Motor neuron (in vitro differentiated cells): ENCODE results near the gene IL18. TPM values are rescaled to one million over a fixed set of nuclear protein-coding genes. Genes with fewer than 3 reads are reported as not detected.
"Not testable (repeated sequence)": the region's sequence is repeated elsewhere in the genome, so short reads cannot be mapped to it uniquely, and the experiment has no call there.

ENCODE experiments used
- ATAC-seq, 8 experiments: fragments of 200-7000 bp; cut with Tn5 transposase; replicated peaks in 6 of 8; 2 replicates each; pipeline ENCODE4 v1.8.0; 2021; ENCODE audit warnings: mild to moderate bottlenecking in 8 of 8, moderate library complexity in 8 of 8
- H3K27ac ChIP-seq, 2 donors: fragments of 250-450 bp; sonication (Bioruptor Pico); 2 replicates each; pipeline ENCODE4 v1.9.0; 2021; ENCODE audit warnings: antibody characterized with exemption in 2 of 2, mild to moderate bottlenecking in 2 of 2, moderate library complexity in 1 of 2
- H3K4me1 ChIP-seq, 2 donors: fragments of 250-450 bp; sonication (Bioruptor Pico); replicated peaks in 1 of 2; 2 replicates each; pipeline ENCODE4 v1.6.1; 2021; ENCODE audit warnings: antibody characterized with exemption in 2 of 2, mild to moderate bottlenecking in 2 of 2, moderate library complexity in 1 of 2
- H3K4me3 ChIP-seq, 5 donors: fragments of 250-450 bp; sonication (Bioruptor Pico); 2 replicates each; pipeline ENCODE4 v1.9.0; 2021; ENCODE audit warnings: antibody characterized with exemption in 5 of 5, mild to moderate bottlenecking in 5 of 5, moderate library complexity in 4 of 5
- WGBS, 10 experiments: fragments of 450-650 bp; shearing (Covaris generic); methylation state at CpG; one replicate each; pipeline ENCODE4 v1.0.0; 2022; 5-methylcytosine and 5-hydroxymethylcytosine counted together
- in situ Hi-C, 9 experiments: fragments of 400-800 bp; cut with MboI; loops; one replicate each; pipeline ENCODE4 v1.15.0; 2021; ENCODE audit warnings: low sequenced_read_pairs in 9 of 9, low pct_unique_long_range_greater_than_20kb in 2 of 9; ENCODE audit not compliant: unreplicated experiment in 9 of 9
- total RNA-seq, 8 experiments: library from RNA; unstranded; fragments of 300-600 nt; gene quantifications; 2 replicates each; pipeline versions ENCODE4 v1.2.3 to v1.2.4, GENCODE V29; 2022

The IL18 gene
- total RNA-seq, 8 experiments from 2014 or later: 0.25 to 15.0 (median 1.7) TPM; not detected in 1

GRCh38 chr11:112162761-112163546 lies 940 bp downstream of the IL18 start:
- Histone ChIP-seq H3K4me3 (no peak overlapping the region), H3K27ac (no peak overlapping the region), H3K4me1 (no peaks in the 10 kb centered on the region)
- in situ Hi-C loops: no loop called here
- 43 to 100% (median 85%) methylated on average over 1 to 6 of the region's 6 CpGs for WGBS, 10 experiments
- peak in 2 of 8 experiments; percentile 33 to 54 for ATAC-seq

DNA sequence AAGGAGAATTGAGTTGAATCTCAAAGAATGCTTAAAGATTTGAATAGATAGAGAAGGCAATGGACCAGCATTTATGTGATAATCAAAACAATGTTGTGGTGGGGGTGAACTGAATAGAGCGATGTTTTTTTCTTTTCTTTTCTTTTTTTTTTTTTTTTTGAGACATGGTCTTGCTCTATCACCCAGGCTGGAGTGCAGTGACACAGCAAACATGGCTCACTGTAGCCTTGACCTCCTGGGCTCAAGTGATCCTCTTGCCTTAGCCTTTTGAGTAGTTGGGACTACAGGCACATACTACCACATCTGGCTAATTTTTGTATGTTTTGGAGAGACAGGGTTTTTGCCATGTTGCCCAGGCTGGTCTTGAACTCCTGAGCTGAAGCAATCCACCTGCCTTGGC lies 1.7 kb downstream of the IL18 start:
- 50 to 86% (median 83%) methylated on average over 1 of the region's 1 CpG; no CpG with 5 or more reads in 4 of the 10 experiments for WGBS, 10 experiments

GRCh38 chr11:112161012-112161411 lies 2.9 kb downstream of the IL18 start:
- no peak overlapping the region for H3K4me3 ChIP-seq
- H3K27ac ChIP-seq: no peak overlapping the region
- ATAC-seq: no peak
- 40 to 100% (median 81%) methylated on average over 1 of the region's 1 CpG; no CpG with 5 or more reads in 4 of the 10 experiments for WGBS, 10 experiments
- no peaks in the 10 kb centered on the region for H3K4me1 ChIP-seq
- in situ Hi-C loops: no loop called here

More for the DNA sequence above, 1.7 kb downstream of the IL18 start:
- H3K4me1 ChIP-seq, H3K27ac ChIP-seq, in situ Hi-C loops, H3K4me3 ChIP-seq, ATAC-seq: not testable (repeated sequence)

- no peak overlapping the region for H3K27ac ChIP-seq
- no peaks in the 10 kb centered on the region for H3K4me1 ChIP-seq
- in situ Hi-C loops: no loop called here
- H3K4me3 ChIP-seq: no peak overlapping the region
- 0 to 100% (median 78%) methylated on average over 1 to 2 of the region's 2 CpGs; no CpG with 5 or more reads in 1 of the 10 experiments for WGBS, 10 experiments
- ATAC-seq: no peak
Observed at GRCh38 chr11:112160091-112160848, 3.6 kb downstream of the IL18 start.

- no peak for ATAC-seq
- H3K4me3 ChIP-seq: no peak overlapping the region
- H3K4me1 ChIP-seq: no peaks in the 10 kb centered on the region
- in situ Hi-C loops: no loop called here
- WGBS, 10 experiments: 67 to 94% (median 84%) methylated on average over 2 to 6 of the region's 7 CpGs
- H3K27ac ChIP-seq: no peak overlapping the region
Observed at GRCh38 chr11:112159098-112160065, 4.5 kb downstream of the IL18 start.

DNA sequence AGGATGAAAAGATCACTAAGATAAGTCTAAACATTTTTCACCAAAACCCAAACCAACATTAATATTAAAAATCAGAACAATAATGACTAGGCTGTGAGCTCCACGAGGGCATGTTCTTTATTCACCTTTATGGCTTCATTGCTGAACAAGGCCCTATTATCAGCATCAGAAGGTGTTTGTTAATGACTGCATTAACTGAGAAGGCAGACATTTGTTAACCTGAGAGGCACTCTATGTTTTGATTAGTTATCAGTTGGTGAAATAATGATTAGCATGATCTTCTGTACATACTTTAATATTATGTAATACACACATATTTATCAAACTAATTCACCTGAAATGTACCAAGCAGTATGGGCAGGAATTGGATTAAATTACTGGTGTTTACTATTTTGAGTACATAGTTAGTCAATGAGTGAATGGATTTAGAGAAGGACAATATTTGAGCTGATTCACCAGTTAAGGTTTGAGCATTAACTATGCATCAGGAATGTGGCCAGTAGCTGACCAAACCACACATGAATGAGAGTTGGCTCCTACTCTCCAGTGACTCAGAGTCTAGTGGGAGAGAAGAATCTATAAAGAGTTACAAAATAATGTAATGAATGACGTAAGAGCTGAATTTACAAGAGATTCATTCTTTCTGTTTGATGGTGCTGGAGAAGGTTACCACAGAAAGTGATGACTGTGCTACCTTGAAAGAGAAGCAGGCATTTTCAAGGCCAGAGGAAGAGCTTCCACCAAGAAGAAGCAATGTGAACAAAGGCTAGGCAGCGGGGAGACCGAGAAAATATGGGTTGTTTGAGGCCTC lies 6.7 kb downstream of the IL18 start:
- peak in 6 of 8 experiments; percentile 55 to 100 (median 82) for ATAC-seq
- in situ Hi-C loops: no loop called here
- WGBS, 10 experiments: 25 to 100% (median 81%) methylated on average over 1 to 4 of the region's 4 CpGs
- Histone ChIP-seq H3K4me3 (no peak overlapping the region), H3K4me1 (no peaks in the 10 kb centered on the region), H3K27ac (no peak overlapping the region)

DNA sequence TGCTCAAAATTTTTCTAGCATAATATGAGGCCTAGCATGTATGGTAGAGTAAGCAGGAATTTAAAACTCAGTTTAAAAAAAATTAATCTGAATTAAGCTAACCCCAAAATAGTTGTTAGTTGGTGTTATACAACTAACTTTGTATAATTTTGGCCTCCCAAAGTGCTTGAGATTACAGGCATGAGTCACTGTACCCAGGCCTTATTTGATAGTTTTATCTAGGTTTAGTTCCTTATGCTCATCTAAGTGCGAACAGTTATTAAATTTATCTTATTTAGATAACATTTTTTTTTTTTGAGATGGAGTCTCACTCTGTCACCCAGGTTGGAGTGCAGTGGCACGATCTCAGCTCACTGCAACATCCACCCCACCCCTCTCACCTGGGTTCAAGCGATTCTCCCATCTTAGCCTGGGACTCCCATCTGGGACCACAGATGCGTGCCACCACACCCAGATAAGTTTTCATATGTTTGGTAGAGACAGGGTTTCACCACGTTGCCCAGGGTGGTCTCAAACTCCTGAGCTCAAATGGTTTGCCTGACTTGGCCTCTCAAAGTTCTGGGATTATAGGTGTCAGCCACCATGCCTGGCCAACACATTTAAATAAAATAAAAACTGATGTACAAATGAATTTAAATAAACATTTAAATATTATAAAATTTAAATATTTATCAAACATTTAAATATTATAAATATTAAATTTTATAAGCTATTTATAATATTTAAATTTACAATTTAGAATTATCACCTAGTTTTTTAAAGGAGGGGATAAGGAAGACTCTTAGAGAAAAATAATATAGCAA lies 7.5 kb downstream of the IL18 start:
- in situ Hi-C loops: no loop called here

GRCh38 chr11:112150517-112150916 lies 13.4 kb downstream of the IL18 start:
- in situ Hi-C loops: no loop called here

More for the DNA sequence above, 7.5 kb downstream of the IL18 start:
- Histone ChIP-seq H3K4me3 (no peak overlapping the region), H3K27ac (no peak overlapping the region), H3K4me1 (no peaks in the 10 kb centered on the region)
- ATAC-seq: no peak
- WGBS, 10 experiments: 76 to 100% (median 91%) methylated on average over 1 to 5 of the region's 5 CpGs

GRCh38 chr11:112143597-112143996 lies 20.3 kb downstream of the IL18 start:
- no peak overlapping the region for H3K27ac ChIP-seq
- ATAC-seq: no peak
- no peaks in the 10 kb centered on the region for H3K4me1 ChIP-seq
- WGBS, 10 experiments: 48 to 100% (median 83%) methylated on average over 1 to 3 of the region's 3 CpGs
- in situ Hi-C loops: no loop called here
- no peak overlapping the region for H3K4me3 ChIP-seq

More at GRCh38 chr11:112150517-112150916, 13.4 kb downstream of the IL18 start:
- ATAC-seq: no peak
- no peaks in the 10 kb centered on the region for H3K4me1 ChIP-seq
- no peak overlapping the region for H3K4me3 ChIP-seq
- 75 to 95% (median 86%) methylated on average over 1 to 5 of the region's 5 CpGs for WGBS, 10 experiments
- no peak overlapping the region for H3K27ac ChIP-seq

- in situ Hi-C loops: no loop called here
- ATAC-seq: no peak
- Histone ChIP-seq H3K4me3 (no peak overlapping the region), H3K27ac (no peak overlapping the region), H3K4me1 (no peaks in the 10 kb centered on the region)
- WGBS, 10 experiments: 60 to 100% (median 92%) methylated on average over 2 to 3 of the region's 4 CpGs; no CpG with 5 or more reads in 2 of the 10 experiments
Observed at GRCh38 chr11:112134473-112134872, 29.4 kb downstream of the IL18 start.

- 60 to 100% (median 84%) methylated on average over 1 of the region's 2 CpGs; no CpG with 5 or more reads in 6 of the 10 experiments for WGBS, 10 experiments
- in situ Hi-C loops: no loop called here
Observed at GRCh38 chr11:112132737-112133136, 31.2 kb downstream of the IL18 start.

More at GRCh38 chr11:112132737-112133136, 31.2 kb downstream of the IL18 start:
- Histone ChIP-seq H3K27ac (no peak overlapping the region), H3K4me3 (no peak overlapping the region), H3K4me1 (peaks cover 7 to 9% of the 10 kb centered on the region in 2 donors)
- no peak for ATAC-seq
